Astrocyte (in vitro differentiated cells and primary cell): ENCODE results near the gene TTC7B.

Experiments
- EZH2 ChIP-seq: IDR thresholded peaks from 2 replicates; pipeline ENCODE4 v1.6.1; 2012; ENCODE audit warnings: mild to moderate bottlenecking, low read length, inconsistent platforms; ENCODE audit not compliant: insufficient read depth
- TF ChIP-seq, protein P1 (sequence below): IDR thresholded peaks from 2 replicates; pipeline ENCODE4 v1.5.1; 2011; ENCODE audit warnings: low read depth, mild to moderate bottlenecking, inconsistent platforms, low read length, moderate library complexity; ENCODE audit not compliant: insufficient read depth

- TF ChIP-seq EZH2: no peak
- TF ChIP-seq, protein P1, sequence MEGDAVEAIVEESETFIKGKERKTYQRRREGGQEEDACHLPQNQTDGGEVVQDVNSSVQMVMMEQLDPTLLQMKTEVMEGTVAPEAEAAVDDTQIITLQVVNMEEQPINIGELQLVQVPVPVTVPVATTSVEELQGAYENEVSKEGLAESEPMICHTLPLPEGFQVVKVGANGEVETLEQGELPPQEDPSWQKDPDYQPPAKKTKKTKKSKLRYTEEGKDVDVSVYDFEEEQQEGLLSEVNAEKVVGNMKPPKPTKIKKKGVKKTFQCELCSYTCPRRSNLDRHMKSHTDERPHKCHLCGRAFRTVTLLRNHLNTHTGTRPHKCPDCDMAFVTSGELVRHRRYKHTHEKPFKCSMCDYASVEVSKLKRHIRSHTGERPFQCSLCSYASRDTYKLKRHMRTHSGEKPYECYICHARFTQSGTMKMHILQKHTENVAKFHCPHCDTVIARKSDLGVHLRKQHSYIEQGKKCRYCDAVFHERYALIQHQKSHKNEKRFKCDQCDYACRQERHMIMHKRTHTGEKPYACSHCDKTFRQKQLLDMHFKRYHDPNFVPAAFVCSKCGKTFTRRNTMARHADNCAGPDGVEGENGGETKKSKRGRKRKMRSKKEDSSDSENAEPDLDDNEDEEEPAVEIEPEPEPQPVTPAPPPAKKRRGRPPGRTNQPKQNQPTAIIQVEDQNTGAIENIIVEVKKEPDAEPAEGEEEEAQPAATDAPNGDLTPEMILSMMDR: no peak
These were observed 238.5 kb downstream of the TTC7B start for GRCh38 chr14:90577661-90578282.
